UCSD-AML1 (cell line): ENCODE data around the gene PRDM16.

Source experiments
- DNase-seq: peaks from one replicate; lab custom pipeline; 2025; ENCODE audit not compliant: unreplicated experiment; lab: John Stamatoyannopoulos, UW

Gene PRDM16

GRCh38 chr1:3219791-3220467, 150.9 kb downstream of the PRDM16 start:
- DNase-seq: no peak

GRCh38 chr1:3221112-3222041, 152.4 kb downstream of the PRDM16 start:
- no peak for DNase-seq

- peak; percentile 85 for DNase-seq
These were observed 153.2 kb downstream of the PRDM16 start for GRCh38 chr1:3222042-3222692.

GRCh38 chr1:3225661-3226060, 156.7 kb downstream of the PRDM16 start:
- no peak for DNase-seq

- DNase-seq: no peak
These were observed 157.2 kb downstream of the PRDM16 start for GRCh38 chr1:3226191-3226590.

GRCh38 chr1:3226701-3227350, 157.8 kb downstream of the PRDM16 start:
- no peak for DNase-seq

GRCh38 chr1:3227351-3227704, 158.3 kb downstream of the PRDM16 start:
- no peak for DNase-seq

- no peak for DNase-seq
These were observed 158.9 kb downstream of the PRDM16 start for GRCh38 chr1:3227893-3228292.

GRCh38 chr1:3229081-3229725, 160.2 kb downstream of the PRDM16 start:
- no peak for DNase-seq

GRCh38 chr1:3230553-3230952, 161.6 kb downstream of the PRDM16 start:
- no peak for DNase-seq

- no peak for DNase-seq
These were observed 162.2 kb downstream of the PRDM16 start for GRCh38 chr1:3231245-3231644.

GRCh38 chr1:3231826-3232225, 162.8 kb downstream of the PRDM16 start:
- no peak for DNase-seq

- no peak for DNase-seq
These were observed 164.0 kb downstream of the PRDM16 start for GRCh38 chr1:3233031-3233430.

GRCh38 chr1:3233551-3233950, 164.5 kb downstream of the PRDM16 start:
- DNase-seq: no peak

- DNase-seq: no peak
These were observed 165.3 kb downstream of the PRDM16 start for GRCh38 chr1:3234281-3234680.

GRCh38 chr1:3234956-3235355, 166.0 kb downstream of the PRDM16 start:
- DNase-seq: no peak

- DNase-seq: no peak
These were observed 166.5 kb downstream of the PRDM16 start for GRCh38 chr1:3235496-3235895.

GRCh38 chr1:3236361-3236760, 167.4 kb downstream of the PRDM16 start:
- DNase-seq: no peak

- no peak for DNase-seq
These were observed 168.0 kb downstream of the PRDM16 start for GRCh38 chr1:3236955-3237354.

GRCh38 chr1:3237570-3237969, 168.6 kb downstream of the PRDM16 start:
- DNase-seq: no peak
